NB4 (cell line): ENCODE results near the gene SERGEF.

ENCODE experiments used
- CTCF ChIP-seq: IDR thresholded peaks from one replicate; pipeline ENCODE4 v1.5.1; 2012; ENCODE audit warnings: low read depth, low read length
- MAX ChIP-seq: IDR thresholded peaks from 2 replicates; pipeline ENCODE4 v1.6.1; 2011; ENCODE audit warnings: low read depth, low read length
- MYC ChIP-seq: IDR thresholded peaks from 2 replicates; pipeline ENCODE4 v1.6.1; 2011; ENCODE audit warnings: low read depth, low read length
- POLR2A ChIP-seq: IDR thresholded peaks from 2 replicates; pipeline ENCODE4 v1.6.1; 2011; ENCODE audit warnings: mild to moderate bottlenecking; ENCODE audit not compliant: insufficient read length; ENCODE audit errors: extremely low read depth

- no peak for TF ChIP-seq CTCF
- TF ChIP-seq POLR2A, result no peak
- TF ChIP-seq MAX, result no peak
- TF ChIP-seq MYC, result no peak
Observed at GRCh38 chr11:17781626-17782025, 231.2 kb downstream of the SERGEF start.
